Muscle of leg (tissue), 16 donors: ENCODE measurements around the gene TMEM8B. TPM values are rescaled to one million over a fixed set of nuclear protein-coding genes. Genes with fewer than 3 reads are reported as not detected.
A peak's percentile ranks its signal among the peaks of the same experiment; 100 is the strongest.

Source experiments
- DNase-seq: peaks from one replicate; pipeline ENCODE4 v3.0.0; 2013
- H3K27ac ChIP-seq: one replicate; pipeline ENCODE4 v1.5.1; 2013; ENCODE audit warnings: mild to moderate bottlenecking, low read length, control low read depth
- H3K27me3 ChIP-seq: one replicate; pipeline ENCODE4 v1.6.1; 2013; ENCODE audit warnings: low read length; ENCODE audit not compliant: control insufficient read depth, insufficient read depth
- H3K36me3 ChIP-seq: one replicate; pipeline ENCODE4 v1.6.1; 2013; ENCODE audit warnings: low read length; ENCODE audit not compliant: control insufficient read depth, insufficient read depth
- H3K4me1 ChIP-seq: one replicate; pipeline ENCODE4 v1.6.1; 2013; ENCODE audit warnings: low read length; ENCODE audit not compliant: control insufficient read depth, insufficient read depth
- H3K4me3 ChIP-seq: one replicate; pipeline ENCODE4 v1.5.1; 2013; ENCODE audit warnings: low read length, control low read depth
- H3K9me3 ChIP-seq: replicated peaks from 2 replicates; pipeline ENCODE4 v1.6.1; 2013; ENCODE audit warnings: low read depth, low read length; ENCODE audit not compliant: control insufficient read depth
- WGBS: methylation state at CpG from one replicate; pipeline ENCODE4 v1.1.5; 2013; ENCODE audit warnings: missing lambda C conversion rate; ENCODE audit not compliant: insufficient coverage; 5-methylcytosine and 5-hydroxymethylcytosine counted together
- long read RNA-seq, 11 donors: transcript quantifications; one replicate each; lab custom pipeline, GENCODE V29; 2026
- polyA plus RNA-seq, 8 donors: library from polyadenylated mRNA; unstranded; fragments of 120-200 nt; gene quantifications; one replicate each; pipeline versions ENCODE4 v1.2.1 to v1.2.3, GENCODE V29; 2013; ENCODE audit warnings: inconsistent platforms in 1 of 8, low replicate concordance in 1 of 8; ENCODE audit not compliant: insufficient read length in 8 of 8, insufficient read depth in 1 of 8
- total RNA-seq: library from RNA; stranded (reverse); fragments of 120-200 nt; gene quantifications from one replicate; pipeline ENCODE4 v1.2.4, GENCODE V29; 2013

Gene TMEM8B
- 5.1 TPM for total RNA-seq
- 10 to 100 TPM; 12.8 to 22.3 (median 18.0) TPM for polyA plus RNA-seq
- long read RNA-seq, donor 1, result 0 reads
- long read RNA-seq, donor 2, result 0 reads
- long read RNA-seq, donor 3, result 0 reads
- long read RNA-seq, donor 4, full-length matches to known transcripts, result 1 of 1 reads
- long read RNA-seq, donor 4, partial matches to known transcripts, result 0 of 1 reads
- long read RNA-seq, donor 4, other reads (novel, unspliced or antisense), result 0 of 1 reads
- long read RNA-seq, donor 5, result 0 reads
- long read RNA-seq, donor 6, result 0 reads
- long read RNA-seq, donor 7, result 0 reads
- long read RNA-seq, donor 8, partial matches to known transcripts, result 32 of 54 reads
- long read RNA-seq, donor 8, other reads (novel, unspliced or antisense), result 22 of 54 reads
- long read RNA-seq, donor 9, partial matches to known transcripts, result 5 of 50 reads
- long read RNA-seq, donor 9, other reads (novel, unspliced or antisense), result 45 of 50 reads
- long read RNA-seq, donor 10, full-length matches to known transcripts, result 1 of 1 reads
- long read RNA-seq, donor 10, partial matches to known transcripts, result 0 of 1 reads
- long read RNA-seq, donor 10, other reads (novel, unspliced or antisense), result 0 of 1 reads
- long read RNA-seq, donor 11, result 0 reads

- Histone ChIP-seq H3K27ac (peak within 1 kb of the TSS; percentile 79), H3K4me3 (peak within 1 kb of the TSS; percentile 60), H3K36me3 (no peaks in the 10 kb centered on the region), H3K9me3 (no peaks in the 10 kb centered on the region), H3K4me1 (peaks cover 35% of the 10 kb centered on the region), H3K27me3 (peaks cover 14% of the 10 kb centered on the region)
- WGBS, result under 1% methylated on average over 51 of the region's 53 CpGs
- DNase-seq, result peak; percentile 98
Observed at GRCh38 chr9:35829084-35829763, at the start of gene TMEM8B. TMEM8B (plus strand) TSS chr9:35829228; CDS start chr9:35829448, 220 bp downstream.

- Histone ChIP-seq H3K27me3 (no peaks in the 10 kb centered on the region), H3K4me1 (no peaks in the 10 kb centered on the region), H3K27ac (no peak overlapping the region), H3K4me3 (no peak overlapping the region), H3K9me3 (no peaks in the 10 kb centered on the region), H3K36me3 (no peaks in the 10 kb centered on the region)
- no CpG with 5 or more reads among the region's 2 CpGs for WGBS
- no peak for DNase-seq
Observed at GRCh38 chr9:35781066-35781465, 48.0 kb upstream of the TMEM8B start.

- no peaks in the 10 kb centered on the region for H3K36me3 ChIP-seq
- H3K27ac ChIP-seq, result no peak overlapping the region
- no peak for DNase-seq
- no peaks in the 10 kb centered on the region for H3K9me3 ChIP-seq
- no peak overlapping the region for H3K4me3 ChIP-seq
- no peaks in the 10 kb centered on the region for H3K27me3 ChIP-seq
- H3K4me1 ChIP-seq, result no peaks in the 10 kb centered on the region
Observed at GRCh38 chr9:35783418-35783817, 45.6 kb upstream of the TMEM8B start.

GRCh38 chr9:35789541-35789940 lies 39.5 kb upstream of the TMEM8B start:
- H3K9me3 ChIP-seq, result no peaks in the 10 kb centered on the region
- no CpG with 5 or more reads among the region's 2 CpGs for WGBS
- peaks cover 31% of the 10 kb centered on the region for H3K4me1 ChIP-seq
- DNase-seq, result no peak
- peaks cover 7% of the 10 kb centered on the region for H3K27me3 ChIP-seq
- no peak overlapping the region for H3K27ac ChIP-seq
- no peaks in the 10 kb centered on the region for H3K36me3 ChIP-seq
- H3K4me3 ChIP-seq, result no peak overlapping the region

- peaks cover 7% of the 10 kb centered on the region for H3K27me3 ChIP-seq
- no peak overlapping the region for H3K27ac ChIP-seq
- 38% methylated on average over 3 of the region's 4 CpGs for WGBS
- no peak for DNase-seq
- H3K4me1 ChIP-seq, result peaks cover 31% of the 10 kb centered on the region
- H3K36me3 ChIP-seq, result no peaks in the 10 kb centered on the region
- no peaks in the 10 kb centered on the region for H3K9me3 ChIP-seq
- H3K4me3 ChIP-seq, result no peak overlapping the region
Observed at GRCh38 chr9:35790025-35790384, 39.0 kb upstream of the TMEM8B start.

- Histone ChIP-seq H3K4me3 (peak overlapping the region; percentile 28), H3K36me3 (no peaks in the 10 kb centered on the region), H3K27ac (peak overlapping the region; percentile 45), H3K9me3 (no peaks in the 10 kb centered on the region), H3K4me1 (peaks cover 31% of the 10 kb centered on the region), H3K27me3 (peaks cover 7% of the 10 kb centered on the region)
- DNase-seq, result peak; percentile 93
- WGBS, result 22% methylated on average over 30 of the region's 37 CpGs
Observed at GRCh38 chr9:35790385-35791296, 38.4 kb upstream of the TMEM8B start.

GRCh38 chr9:35791297-35791921 lies 37.6 kb upstream of the TMEM8B start, which contains the start of gene NPR2:
NPR2 (plus strand) TSS chr9:35791591; CDS start chr9:35792409, 818 bp downstream.
- Histone ChIP-seq H3K27me3 (peaks cover 7% of the 10 kb centered on the region), H3K36me3 (no peaks in the 10 kb centered on the region), H3K9me3 (no peaks in the 10 kb centered on the region), H3K27ac (peak within 1 kb of the TSS; percentile 62), H3K4me3 (peak within 1 kb of the TSS; percentile 69), H3K4me1 (peaks cover 31% of the 10 kb centered on the region)
- WGBS, result under 1% methylated on average over 43 of the region's 64 CpGs
- DNase-seq, result peak; percentile 71

GRCh38 chr9:35792024-35792813 lies 36.8 kb upstream of the TMEM8B start:
- peak overlapping the region; percentile 69 for H3K4me3 ChIP-seq
- H3K36me3 ChIP-seq, result no peaks in the 10 kb centered on the region
- H3K27ac ChIP-seq, result no peak overlapping the region
- no peaks in the 10 kb centered on the region for H3K9me3 ChIP-seq
- H3K4me1 ChIP-seq, result peaks cover 31% of the 10 kb centered on the region
- peaks cover 7% of the 10 kb centered on the region for H3K27me3 ChIP-seq
- WGBS, result 74% methylated on average over 25 of the region's 34 CpGs
- DNase-seq, result no peak

GRCh38 chr9:35792826-35793225 lies 36.2 kb upstream of the TMEM8B start:
- H3K4me3 ChIP-seq, result no peak overlapping the region
- 78% methylated on average over 14 of the region's 14 CpGs for WGBS
- H3K4me1 ChIP-seq, result peaks cover 31% of the 10 kb centered on the region
- DNase-seq, result no peak
- H3K36me3 ChIP-seq, result no peaks in the 10 kb centered on the region
- no peak overlapping the region for H3K27ac ChIP-seq
- H3K27me3 ChIP-seq, result peaks cover 7% of the 10 kb centered on the region
- H3K9me3 ChIP-seq, result no peaks in the 10 kb centered on the region
